ENCODE data around the gene FAM171A1. TPM values are rescaled to one million over a fixed set of nuclear protein-coding genes. Genes with fewer than 3 reads are reported as not detected.
A peak's percentile ranks its signal among the peaks of the same experiment; 100 is the strongest.

Gene FAM171A1
- total and polyA plus RNA-seq, 2 donors: 4.2 to 5.4 TPM

GRCh38 chr10:15352201-15352600, 18.9 kb downstream of the FAM171A1 start:
- Histone ChIP-seq H3K9me3 (ENCODE audit: control insufficient read depth in 2 of 2, insufficient read depth in 1 of 2, low read length in 1 of 2) (no peaks in the 10 kb centered on the region), H3K27ac (ENCODE audit: low read depth in 1 of 2, low read length in 1 of 2) (no peak overlapping the region), H3K4me1 (ENCODE audit: control insufficient read depth in 2 of 2, insufficient read depth in 2 of 2, low read length in 2 of 2) (peaks cover 0 to 5% of the 10 kb centered on the region in 2 donors), H3K27me3 (ENCODE audit: control insufficient read depth in 2 of 2, insufficient read depth in 1 of 2, low read length in 1 of 2) (peaks cover 0 to 2% of the 10 kb centered on the region in 2 donors), H3K36me3 (ENCODE audit: control insufficient read depth in 2 of 2, insufficient read depth in 2 of 2, low read length in 1 of 2) (no peaks in the 10 kb centered on the region), H3K4me3 (ENCODE audit: low read length in 2 of 2) (no peak overlapping the region)
- WGBS: 92% methylated on average over 3 of the region's 3 CpGs
- no peak for DNase-seq (ENCODE audit: low read depth in 6 of 9, low spot score in 9 of 9)

GRCh38 chr10:15351099-15351820, 19.8 kb downstream of the FAM171A1 start:
- no peaks in the 10 kb centered on the region for H3K36me3 ChIP-seq (ENCODE audit: control insufficient read depth in 2 of 2, insufficient read depth in 2 of 2, low read length in 1 of 2)
- 84% methylated on average over 12 of the region's 12 CpGs for WGBS
- H3K27ac ChIP-seq (ENCODE audit: low read depth in 1 of 2, low read length in 1 of 2): no peak overlapping the region
- DNase-seq (ENCODE audit: low read depth in 6 of 9, low spot score in 9 of 9): no peak
- no peak overlapping the region for H3K4me3 ChIP-seq (ENCODE audit: low read length in 2 of 2)
- no peaks in the 10 kb centered on the region for H3K9me3 ChIP-seq (ENCODE audit: control insufficient read depth in 2 of 2, insufficient read depth in 1 of 2, low read length in 1 of 2)
- H3K27me3 ChIP-seq (ENCODE audit: control insufficient read depth in 2 of 2, insufficient read depth in 1 of 2, low read length in 1 of 2): peaks cover 0 to 3% of the 10 kb centered on the region in 2 donors
- peaks cover 0 to 5% of the 10 kb centered on the region in 2 donors for H3K4me1 ChIP-seq (ENCODE audit: control insufficient read depth in 2 of 2, insufficient read depth in 2 of 2, low read length in 2 of 2)

- H3K27me3 ChIP-seq (ENCODE audit: control insufficient read depth in 2 of 2, insufficient read depth in 1 of 2, low read length in 1 of 2): peaks cover 0 to 3% of the 10 kb centered on the region in 2 donors
- no peak for DNase-seq (ENCODE audit: low read depth in 6 of 9, low spot score in 9 of 9)
- 82% methylated on average over 5 of the region's 5 CpGs for WGBS
- no peaks in the 10 kb centered on the region for H3K9me3 ChIP-seq (ENCODE audit: control insufficient read depth in 2 of 2, insufficient read depth in 1 of 2, low read length in 1 of 2)
- no peak overlapping the region for H3K27ac ChIP-seq (ENCODE audit: low read depth in 1 of 2, low read length in 1 of 2)
- peaks cover 0 to 5% of the 10 kb centered on the region in 2 donors for H3K4me1 ChIP-seq (ENCODE audit: control insufficient read depth in 2 of 2, insufficient read depth in 2 of 2, low read length in 2 of 2)
- no peak overlapping the region for H3K4me3 ChIP-seq (ENCODE audit: low read length in 2 of 2)
- H3K36me3 ChIP-seq (ENCODE audit: control insufficient read depth in 2 of 2, insufficient read depth in 2 of 2, low read length in 1 of 2): no peaks in the 10 kb centered on the region
Observed at GRCh38 chr10:15349112-15349511, 22.0 kb downstream of the FAM171A1 start.

- Histone ChIP-seq H3K4me3 (ENCODE audit: low read length in 2 of 2) (no peak overlapping the region), H3K27me3 (ENCODE audit: control insufficient read depth in 2 of 2, insufficient read depth in 1 of 2, low read length in 1 of 2) (peaks cover 0 to 3% of the 10 kb centered on the region in 2 donors), H3K27ac (ENCODE audit: low read depth in 1 of 2, low read length in 1 of 2) (no peak overlapping the region), H3K4me1 (ENCODE audit: control insufficient read depth in 2 of 2, insufficient read depth in 2 of 2, low read length in 2 of 2) (peaks cover 0 to 5% of the 10 kb centered on the region in 2 donors), H3K9me3 (ENCODE audit: control insufficient read depth in 2 of 2, insufficient read depth in 1 of 2, low read length in 1 of 2) (no peaks in the 10 kb centered on the region), H3K36me3 (ENCODE audit: control insufficient read depth in 2 of 2, insufficient read depth in 2 of 2, low read length in 1 of 2) (no peaks in the 10 kb centered on the region)
- 78% methylated on average over 8 of the region's 8 CpGs for WGBS
- no peak for DNase-seq (ENCODE audit: low read depth in 6 of 9, low spot score in 9 of 9)
Observed at GRCh38 chr10:15348579-15348978, 22.5 kb downstream of the FAM171A1 start.

- Histone ChIP-seq H3K4me1 (ENCODE audit: control insufficient read depth in 2 of 2, insufficient read depth in 2 of 2, low read length in 2 of 2) (peaks cover 0 to 5% of the 10 kb centered on the region in 2 donors), H3K4me3 (ENCODE audit: low read length in 2 of 2) (no peak overlapping the region), H3K36me3 (ENCODE audit: control insufficient read depth in 2 of 2, insufficient read depth in 2 of 2, low read length in 1 of 2) (no peaks in the 10 kb centered on the region), H3K27me3 (ENCODE audit: control insufficient read depth in 2 of 2, insufficient read depth in 1 of 2, low read length in 1 of 2) (peaks cover 0 to 3% of the 10 kb centered on the region in 2 donors), H3K27ac (ENCODE audit: low read depth in 1 of 2, low read length in 1 of 2) (no peak overlapping the region), H3K9me3 (ENCODE audit: control insufficient read depth in 2 of 2, insufficient read depth in 1 of 2, low read length in 1 of 2) (no peaks in the 10 kb centered on the region)
- DNase-seq (ENCODE audit: low read depth in 6 of 9, low spot score in 9 of 9): no peak
- WGBS: 97% methylated on average over 6 of the region's 6 CpGs
Observed at GRCh38 chr10:15347150-15347549, 23.9 kb downstream of the FAM171A1 start.

GRCh38 chr10:15346440-15347141, 24.5 kb downstream of the FAM171A1 start:
- no peak for DNase-seq (ENCODE audit: low read depth in 6 of 9, low spot score in 9 of 9)
- 95% methylated on average over 8 of the region's 8 CpGs for WGBS
- peaks cover 0 to 5% of the 10 kb centered on the region in 2 donors for H3K4me1 ChIP-seq (ENCODE audit: control insufficient read depth in 2 of 2, insufficient read depth in 2 of 2, low read length in 2 of 2)
- H3K27ac ChIP-seq (ENCODE audit: low read depth in 1 of 2, low read length in 1 of 2): no peak overlapping the region
- no peaks in the 10 kb centered on the region for H3K36me3 ChIP-seq (ENCODE audit: control insufficient read depth in 2 of 2, insufficient read depth in 2 of 2, low read length in 1 of 2)
- H3K4me3 ChIP-seq (ENCODE audit: low read length in 2 of 2): no peak overlapping the region
- H3K27me3 ChIP-seq (ENCODE audit: control insufficient read depth in 2 of 2, insufficient read depth in 1 of 2, low read length in 1 of 2): peaks cover 0 to 3% of the 10 kb centered on the region in 2 donors
- H3K9me3 ChIP-seq (ENCODE audit: control insufficient read depth in 2 of 2, insufficient read depth in 1 of 2, low read length in 1 of 2): no peaks in the 10 kb centered on the region

GRCh38 chr10:15345450-15345849, 25.6 kb downstream of the FAM171A1 start:
- Histone ChIP-seq H3K36me3 (ENCODE audit: control insufficient read depth in 2 of 2, insufficient read depth in 2 of 2, low read length in 1 of 2) (no peaks in the 10 kb centered on the region), H3K9me3 (ENCODE audit: control insufficient read depth in 2 of 2, insufficient read depth in 1 of 2, low read length in 1 of 2) (no peaks in the 10 kb centered on the region), H3K27ac (ENCODE audit: low read depth in 1 of 2, low read length in 1 of 2) (no peak overlapping the region), H3K4me3 (ENCODE audit: low read length in 2 of 2) (no peak overlapping the region), H3K27me3 (ENCODE audit: control insufficient read depth in 2 of 2, insufficient read depth in 1 of 2, low read length in 1 of 2) (peaks cover 0 to 3% of the 10 kb centered on the region in 2 donors), H3K4me1 (ENCODE audit: control insufficient read depth in 2 of 2, insufficient read depth in 2 of 2, low read length in 2 of 2) (peaks cover 0 to 5% of the 10 kb centered on the region in 2 donors)
- 78% methylated on average over 5 of the region's 5 CpGs for WGBS
- no peak for DNase-seq (ENCODE audit: low read depth in 6 of 9, low spot score in 9 of 9)

- WGBS: 41% methylated on average over 8 of the region's 8 CpGs
- Histone ChIP-seq H3K27me3 (ENCODE audit: control insufficient read depth in 2 of 2, insufficient read depth in 1 of 2, low read length in 1 of 2) (peaks cover 0 to 3% of the 10 kb centered on the region in 2 donors), H3K4me1 (ENCODE audit: control insufficient read depth in 2 of 2, insufficient read depth in 2 of 2, low read length in 2 of 2) (peaks cover 0 to 4% of the 10 kb centered on the region in 2 donors), H3K27ac (ENCODE audit: low read depth in 1 of 2, low read length in 1 of 2) (no peak overlapping the region), H3K9me3 (ENCODE audit: control insufficient read depth in 2 of 2, insufficient read depth in 1 of 2, low read length in 1 of 2) (no peaks in the 10 kb centered on the region), H3K36me3 (ENCODE audit: control insufficient read depth in 2 of 2, insufficient read depth in 2 of 2, low read length in 1 of 2) (no peaks in the 10 kb centered on the region), H3K4me3 (ENCODE audit: low read length in 2 of 2) (no peak overlapping the region)
- DNase-seq (ENCODE audit: low read depth in 6 of 9, low spot score in 9 of 9): peak in 1 of 9 donors; percentile 8
Observed at GRCh38 chr10:15344876-15345285, 26.2 kb downstream of the FAM171A1 start.

GRCh38 chr10:15344256-15344875, 26.7 kb downstream of the FAM171A1 start:
- Histone ChIP-seq H3K9me3 (ENCODE audit: control insufficient read depth in 2 of 2, insufficient read depth in 1 of 2, low read length in 1 of 2) (no peaks in the 10 kb centered on the region), H3K27ac (ENCODE audit: low read depth in 1 of 2, low read length in 1 of 2) (no peak overlapping the region)
- WGBS: 95% methylated on average over 4 of the region's 4 CpGs

More at GRCh38 chr10:15344256-15344875, 26.7 kb downstream of the FAM171A1 start:
- Histone ChIP-seq H3K36me3 (ENCODE audit: control insufficient read depth in 2 of 2, insufficient read depth in 2 of 2, low read length in 1 of 2) (no peaks in the 10 kb centered on the region), H3K4me1 (ENCODE audit: control insufficient read depth in 2 of 2, insufficient read depth in 2 of 2, low read length in 2 of 2) (peaks cover 0 to 3% of the 10 kb centered on the region in 2 donors), H3K4me3 (ENCODE audit: low read length in 2 of 2) (no peak overlapping the region), H3K27me3 (ENCODE audit: control insufficient read depth in 2 of 2, insufficient read depth in 1 of 2, low read length in 1 of 2) (peaks cover 0 to 3% of the 10 kb centered on the region in 2 donors)
- no peak for DNase-seq (ENCODE audit: low read depth in 6 of 9, low spot score in 9 of 9)

Measured in thymus (tissue), 11 donors.